Colon (tissue), 2 donors: ENCODE measurements around the gene ARIH1.

Experiments used
- FAIRE-seq: peaks from 2 replicates; lab custom pipeline; 2012; peaks lifted over from hg19 to GRCh38; lab: Jason Lieb, UNC
- donor health status: control.
- donor health status: control.

ARIH1 gene

DNA sequence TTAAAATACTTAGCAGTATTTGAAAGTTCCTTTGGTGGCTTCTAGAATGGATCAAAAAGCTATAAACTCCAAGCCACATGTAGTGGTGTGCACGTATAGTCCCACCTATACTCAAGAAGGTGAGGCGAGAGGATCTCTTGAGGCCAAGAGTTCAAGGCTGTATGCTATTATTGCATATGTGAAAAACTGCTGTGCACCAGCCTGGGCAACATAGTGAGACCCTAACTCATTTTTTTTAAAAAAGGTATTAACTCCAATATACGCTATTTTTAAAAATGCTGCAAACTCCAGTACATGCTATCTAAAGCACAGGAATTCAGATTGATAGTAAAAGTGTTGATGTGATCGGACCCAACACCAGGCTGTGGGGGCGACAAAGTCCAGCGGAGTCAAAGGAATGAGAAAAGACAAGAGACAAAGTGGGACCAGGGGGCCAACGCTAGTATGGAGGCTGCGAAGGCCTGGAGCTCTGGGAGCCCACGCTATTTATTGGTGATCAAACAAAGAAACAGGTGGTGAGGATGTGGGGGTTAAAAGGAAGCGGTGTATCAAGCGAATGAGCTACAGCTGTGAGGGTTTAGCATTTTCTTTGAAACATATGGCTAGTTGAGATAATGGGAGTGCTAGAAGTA, 66.6 kb downstream of the ARIH1 start:
- FAIRE-seq, result no peak

DNA sequence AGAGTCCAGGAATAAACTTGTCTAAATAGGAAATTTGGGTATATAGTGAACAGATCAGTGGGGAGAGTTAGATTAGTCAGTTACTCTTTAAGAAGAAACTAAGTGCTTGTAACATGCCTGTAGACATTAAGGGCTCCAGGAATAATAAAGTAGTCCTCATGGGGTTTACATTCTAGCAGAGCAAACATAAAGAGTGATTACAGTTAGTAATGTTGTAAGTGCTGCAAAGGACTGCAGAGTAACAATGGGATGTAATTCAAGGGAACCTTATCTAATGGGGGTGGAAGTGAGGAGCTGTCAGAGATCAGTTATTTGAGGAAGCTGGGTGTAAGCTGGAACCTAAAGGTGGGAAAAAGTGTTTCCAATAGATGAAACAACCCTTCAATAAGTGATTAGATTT, 67.5 kb downstream of the ARIH1 start:
- FAIRE-seq, result no peak

DNA sequence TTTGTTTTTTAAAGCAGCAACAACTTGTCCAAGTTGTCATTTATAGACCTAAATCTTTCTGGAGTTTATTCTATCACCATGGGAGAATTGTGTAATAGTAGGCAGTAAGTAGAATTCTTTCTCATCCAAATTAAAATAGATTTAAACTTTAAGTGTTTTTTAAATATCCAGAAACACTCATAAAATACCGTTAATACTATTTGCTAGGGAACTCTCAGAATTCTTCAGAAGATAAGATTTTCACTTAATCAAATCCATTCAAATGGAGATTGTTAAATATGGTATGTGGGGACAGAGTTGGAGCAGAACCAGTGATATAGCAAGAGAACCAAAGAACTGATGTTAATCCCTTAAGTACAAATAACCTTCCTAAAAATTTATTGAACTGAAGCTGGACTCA, 71.0 kb downstream of the ARIH1 start:
- FAIRE-seq, result no peak

DNA sequence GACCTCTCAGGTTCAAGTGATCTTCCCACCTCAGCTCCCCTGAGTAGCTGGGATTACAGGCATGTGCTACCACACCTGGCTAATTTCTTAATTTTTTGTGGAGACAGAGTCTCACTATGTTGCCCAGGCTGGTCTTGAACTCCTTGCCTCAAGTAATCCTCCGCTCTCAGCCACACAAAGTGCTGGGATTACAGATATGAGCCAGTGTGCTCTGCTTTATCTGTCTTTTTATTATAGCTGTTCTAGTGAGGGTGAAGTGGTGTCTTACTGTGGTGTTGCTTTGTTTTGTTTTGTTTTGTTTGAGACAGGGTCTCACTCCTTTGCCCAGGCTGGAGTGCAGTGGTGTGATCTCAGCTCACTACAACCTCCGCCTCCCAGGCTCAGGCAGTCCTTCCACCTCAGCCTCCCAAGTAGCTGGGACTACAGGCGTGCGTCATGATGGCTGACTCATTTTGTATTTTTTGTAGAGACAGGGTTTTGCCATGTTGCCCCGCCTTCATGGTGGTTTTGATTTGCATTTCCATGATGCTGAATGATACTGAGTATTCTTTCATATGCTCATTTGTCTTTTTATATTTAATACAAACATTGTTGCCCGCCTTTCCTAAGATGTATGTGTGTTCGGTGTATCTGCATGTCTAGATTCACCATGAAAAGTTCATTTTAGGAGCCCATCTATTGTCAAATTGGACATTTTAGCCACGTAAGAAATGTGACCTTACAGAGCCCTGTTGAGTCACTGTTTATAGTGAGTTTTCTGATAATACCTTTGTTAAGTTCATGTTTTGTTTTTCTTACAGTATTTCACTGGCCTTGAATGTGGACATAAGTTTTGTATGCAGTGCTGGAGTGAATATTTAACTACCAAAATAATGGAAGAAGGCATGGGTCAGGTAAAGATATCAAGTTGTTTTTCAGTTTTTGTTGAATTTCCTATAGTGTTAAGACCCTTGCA, 80.6 kb downstream of the ARIH1 start:
- no peak for FAIRE-seq

DNA sequence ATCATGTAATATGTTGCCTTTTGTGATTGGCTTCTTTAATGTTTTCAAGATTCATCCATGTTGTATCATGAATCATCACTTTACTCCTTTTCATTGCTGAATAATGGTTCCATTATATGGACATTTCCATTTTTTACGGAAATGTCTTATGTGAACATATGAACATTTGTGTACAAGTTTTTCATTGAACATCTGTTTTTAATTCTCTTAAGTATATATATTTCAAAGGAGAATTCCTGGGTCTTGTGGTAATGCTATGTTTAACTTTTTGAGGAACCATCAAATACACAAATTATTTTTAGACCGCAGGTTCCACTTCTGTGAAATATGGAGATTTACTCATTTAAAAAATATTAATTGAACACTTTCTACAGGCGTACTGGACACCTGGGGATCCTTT, 85.7 kb downstream of the ARIH1 start:
- no peak for FAIRE-seq

DNA sequence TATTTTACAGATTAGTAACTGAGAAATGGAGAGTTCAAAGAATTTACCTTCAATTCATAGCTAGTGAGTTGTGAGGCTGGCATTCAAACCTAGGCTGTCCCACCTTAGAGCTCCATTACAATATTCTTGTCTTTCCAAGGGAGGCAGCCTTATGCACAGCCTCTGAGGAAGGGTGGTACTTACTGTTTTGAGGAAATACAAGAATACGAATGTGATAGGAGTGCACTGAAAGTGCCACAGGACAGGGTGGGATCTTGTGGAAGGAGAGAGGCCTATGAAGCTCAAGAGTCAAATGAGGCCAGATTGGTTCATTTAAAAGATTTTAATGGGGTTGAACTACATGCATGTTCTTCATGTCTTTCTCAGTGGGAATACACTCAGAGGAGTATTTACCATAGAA, 86.3 kb downstream of the ARIH1 start:
- FAIRE-seq, result no peak

DNA sequence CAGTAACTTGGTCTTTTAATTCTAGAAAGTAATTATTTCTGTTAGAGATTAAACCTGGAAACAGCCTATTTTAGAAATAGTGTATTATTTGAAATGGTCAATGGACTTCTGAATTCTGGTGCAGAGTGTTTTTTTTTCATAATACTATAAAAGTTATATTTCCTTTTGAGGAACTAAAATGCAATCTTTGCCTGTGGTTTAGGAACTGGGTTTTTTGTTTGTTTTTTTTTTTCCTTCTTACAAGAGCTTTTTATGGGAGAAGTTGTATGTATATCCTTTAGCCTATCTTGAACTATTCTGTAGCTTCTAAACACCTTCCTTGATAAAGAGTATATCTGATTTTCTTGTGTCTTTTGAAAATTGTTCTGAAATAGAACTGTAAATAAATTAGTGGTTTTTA, 88.3 kb downstream of the ARIH1 start:
- no peak for FAIRE-seq

DNA sequence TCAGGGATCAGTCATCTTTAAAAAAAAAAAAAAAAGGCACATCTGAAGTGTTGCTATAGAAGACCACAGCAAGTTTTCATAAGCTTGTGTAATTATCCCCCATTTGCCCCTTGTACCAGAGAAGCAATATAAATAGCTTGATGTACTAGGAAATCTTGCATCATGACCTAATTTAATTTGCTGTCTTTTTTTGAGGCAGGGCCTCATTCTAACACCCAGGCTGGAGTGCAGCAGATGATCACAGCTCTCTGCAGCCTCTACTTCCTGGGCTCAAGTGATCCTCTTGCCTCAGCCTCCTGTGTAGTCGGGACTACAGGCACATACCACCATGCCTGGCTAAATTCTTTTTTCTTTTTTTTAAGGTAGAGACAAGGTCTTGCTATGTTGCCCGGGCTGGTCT, 88.7 kb downstream of the ARIH1 start:
- no peak for FAIRE-seq

DNA sequence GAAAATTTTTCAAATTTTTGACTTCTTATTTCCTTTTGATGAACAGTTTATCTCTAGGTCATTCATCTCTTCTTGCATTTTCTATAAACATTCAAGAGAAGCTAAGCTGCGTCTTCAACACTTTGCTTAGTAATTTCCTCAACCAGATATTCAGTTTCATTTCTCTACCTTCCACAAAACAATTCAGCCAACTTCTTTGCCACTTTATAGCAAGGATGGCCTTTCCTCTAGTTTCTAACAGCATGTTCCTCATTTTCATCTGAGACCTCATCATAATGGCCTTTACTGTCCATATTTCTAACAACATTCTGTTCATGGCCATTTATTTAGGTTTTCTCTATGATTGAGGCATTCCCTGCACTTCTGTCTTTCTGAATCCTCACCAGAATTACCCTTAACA, 90.0 kb downstream of the ARIH1 start:
- FAIRE-seq, result no peak

DNA sequence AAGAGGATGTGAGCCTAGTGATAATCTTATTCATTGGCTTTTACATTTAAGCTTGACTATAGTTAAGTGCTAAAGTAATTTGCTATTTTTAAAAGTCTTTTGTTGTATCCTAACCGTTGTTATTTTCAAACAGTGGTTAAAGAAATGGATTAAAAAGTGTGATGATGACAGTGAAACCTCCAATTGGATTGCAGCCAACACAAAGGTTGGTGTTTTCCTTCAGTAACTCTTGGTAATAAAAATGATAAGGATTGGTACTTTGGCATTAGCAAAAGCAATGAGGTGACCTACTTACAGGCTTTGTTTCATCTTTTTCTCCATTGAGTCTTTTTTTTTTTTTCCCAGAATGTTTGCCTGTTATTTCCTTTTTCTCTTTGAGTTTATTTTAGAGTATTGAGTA, 92.8 kb downstream of the ARIH1 start:
- peak; percentile 24 for FAIRE-seq

DNA sequence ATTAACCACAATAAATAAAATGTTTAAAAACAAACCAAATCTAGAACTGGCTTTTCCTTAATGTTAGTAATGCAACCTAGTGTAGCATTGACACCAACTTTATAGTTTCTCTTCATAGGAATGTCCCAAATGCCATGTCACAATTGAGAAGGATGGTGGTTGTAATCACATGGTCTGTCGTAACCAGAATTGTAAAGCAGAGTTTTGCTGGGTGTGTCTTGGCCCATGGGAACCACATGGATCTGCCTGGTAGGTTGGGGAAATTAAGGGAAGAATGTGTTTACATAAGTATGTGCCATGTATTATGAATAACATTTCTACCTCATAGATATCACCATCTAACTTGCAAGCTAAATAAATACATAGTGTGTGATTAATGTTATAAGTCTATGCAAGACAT, 95.9 kb downstream of the ARIH1 start:
- no peak for FAIRE-seq

DNA sequence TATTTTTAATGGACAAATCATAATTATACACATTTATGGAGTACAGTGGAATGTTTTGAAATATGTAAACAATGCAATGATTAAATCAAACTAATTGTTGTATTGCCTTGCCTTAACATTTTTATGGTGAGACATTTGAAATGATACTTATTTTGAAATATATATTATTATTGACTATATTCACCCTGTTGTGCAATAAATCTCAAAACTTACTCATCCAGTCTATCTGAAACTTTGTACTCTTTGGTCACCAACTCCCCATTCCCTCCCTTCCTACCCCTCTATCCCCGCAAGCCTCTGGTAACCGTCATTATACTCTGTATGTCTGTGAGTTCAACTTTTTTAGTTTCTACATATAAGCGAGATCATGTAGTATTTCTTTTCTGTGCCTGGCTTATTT, 105.7 kb downstream of the ARIH1 start:
- no peak for FAIRE-seq

DNA sequence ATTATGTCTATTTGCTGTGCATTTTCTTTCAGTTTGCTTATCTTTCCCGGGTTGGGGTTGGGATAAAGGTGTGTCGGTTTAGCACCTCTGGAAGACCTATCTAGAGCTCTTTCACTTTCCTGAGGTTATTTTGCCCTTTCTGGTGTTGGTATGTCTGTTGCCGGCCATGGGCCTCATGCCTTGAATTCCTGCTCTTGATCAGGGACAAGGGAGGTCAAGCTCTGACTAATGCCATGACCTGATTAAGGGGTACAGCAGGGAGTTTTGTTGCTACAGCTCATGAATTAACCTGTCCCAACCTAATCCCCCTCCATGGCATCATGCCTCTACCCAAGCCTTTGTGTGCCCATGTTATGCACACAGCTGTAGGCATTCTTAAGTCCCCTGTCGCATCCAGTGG, 109.9 kb downstream of the ARIH1 start:
- no peak for FAIRE-seq

DNA sequence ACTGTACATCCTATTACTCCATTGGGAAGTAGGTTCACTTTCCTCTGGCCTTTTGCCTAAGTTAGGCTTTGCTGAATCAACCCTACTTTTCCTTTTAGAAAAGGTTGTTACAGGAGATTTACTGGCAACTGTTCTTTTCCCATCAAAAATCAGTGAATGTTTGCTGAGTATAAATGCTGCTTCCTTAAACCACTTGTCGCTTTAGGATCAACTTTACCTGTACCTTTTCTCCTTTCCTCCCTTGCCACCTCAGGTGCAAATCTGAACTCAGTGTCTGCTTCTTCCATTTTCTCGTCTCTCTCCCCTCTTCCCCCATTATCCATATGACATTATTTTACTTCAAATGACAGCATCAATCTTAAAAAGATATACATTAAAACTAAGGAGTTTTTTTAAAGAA, 110.9 kb downstream of the ARIH1 start:
- FAIRE-seq, result no peak

DNA sequence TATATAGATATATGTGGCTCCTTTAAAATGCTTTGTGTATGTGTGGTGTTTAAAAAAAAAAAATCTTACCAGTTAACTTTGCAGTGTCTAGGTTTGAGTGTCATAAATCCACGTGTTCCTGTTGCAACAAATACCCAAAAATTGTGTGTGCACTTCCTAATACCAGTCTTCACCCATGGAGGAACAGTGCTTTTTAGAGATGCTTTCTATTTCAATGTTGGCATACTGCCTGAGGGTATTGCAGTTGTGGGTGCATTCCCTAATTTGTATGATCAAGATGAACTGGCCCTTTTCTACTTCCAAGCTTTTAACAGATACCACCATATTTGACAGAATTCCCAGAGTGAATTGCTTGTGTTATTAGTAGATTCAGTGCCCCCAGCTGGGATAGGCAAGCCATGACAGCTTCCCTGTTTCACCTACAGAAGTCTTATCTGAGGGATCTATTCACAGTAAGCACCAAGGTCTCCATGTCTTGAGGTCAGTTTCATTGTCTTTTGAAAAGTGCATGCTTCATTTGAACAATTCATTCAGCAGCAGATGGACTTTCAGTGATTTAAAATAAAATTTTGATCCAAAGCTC, 111.4 kb downstream of the ARIH1 start:
- FAIRE-seq, result no peak

DNA sequence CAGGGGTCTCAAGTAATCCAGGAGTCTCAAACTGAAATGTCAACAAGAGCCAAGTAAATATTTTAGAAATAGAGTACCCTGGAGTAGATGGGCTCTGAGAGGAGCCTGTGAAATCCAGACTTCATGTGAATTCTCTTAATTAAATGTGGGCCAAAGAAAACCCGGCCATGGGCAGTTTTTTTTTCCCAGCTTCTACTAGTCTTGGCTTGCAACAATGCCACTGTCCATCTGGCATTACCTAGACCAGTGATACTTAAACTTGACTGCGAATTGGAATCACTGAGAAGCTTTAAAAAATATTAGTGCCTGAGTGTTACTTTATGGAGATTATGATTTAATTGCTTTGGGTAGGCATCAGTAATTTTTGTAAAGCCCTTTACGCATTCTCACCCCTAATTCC, 114.0 kb downstream of the ARIH1 start:
- no peak for FAIRE-seq

DNA sequence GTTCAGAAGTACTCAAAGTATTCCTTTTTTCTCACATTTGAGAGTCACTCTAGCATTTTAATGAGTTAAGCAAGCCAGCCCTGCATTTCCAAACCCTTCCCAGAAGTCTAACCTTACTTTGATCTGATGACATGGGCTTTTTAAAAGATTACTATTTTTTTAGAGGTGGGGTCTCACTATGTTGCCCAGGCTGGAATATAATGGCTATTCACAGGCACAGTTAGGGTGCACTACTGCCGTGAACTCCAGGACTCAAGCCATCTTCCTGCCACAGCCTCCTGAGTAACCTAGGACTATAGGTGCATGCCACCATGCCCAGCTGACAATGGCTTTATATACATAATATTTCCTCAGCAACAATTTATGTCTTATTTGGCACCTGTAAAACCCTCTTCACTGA, 116.3 kb downstream of the ARIH1 start:
- no peak for FAIRE-seq

DNA sequence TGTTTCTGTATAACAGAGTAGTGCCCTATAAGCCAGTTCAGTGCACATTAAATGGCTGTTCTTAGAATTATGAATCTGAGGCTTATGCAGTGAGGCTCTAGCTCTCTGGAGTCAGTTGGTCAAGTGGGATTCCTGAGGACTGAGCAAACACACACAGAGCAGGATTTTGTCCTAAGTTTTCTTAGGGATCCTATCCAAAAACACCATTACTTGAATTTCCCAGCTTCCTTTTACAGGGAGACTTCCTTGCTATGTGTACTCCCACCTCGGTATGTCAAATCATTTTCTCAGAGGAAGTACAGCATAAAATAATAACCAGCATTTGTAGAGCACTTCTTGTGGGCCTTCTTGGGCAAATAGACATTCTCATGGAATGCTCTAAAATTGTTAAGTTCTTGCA, 117.2 kb downstream of the ARIH1 start:
- FAIRE-seq, result no peak

DNA sequence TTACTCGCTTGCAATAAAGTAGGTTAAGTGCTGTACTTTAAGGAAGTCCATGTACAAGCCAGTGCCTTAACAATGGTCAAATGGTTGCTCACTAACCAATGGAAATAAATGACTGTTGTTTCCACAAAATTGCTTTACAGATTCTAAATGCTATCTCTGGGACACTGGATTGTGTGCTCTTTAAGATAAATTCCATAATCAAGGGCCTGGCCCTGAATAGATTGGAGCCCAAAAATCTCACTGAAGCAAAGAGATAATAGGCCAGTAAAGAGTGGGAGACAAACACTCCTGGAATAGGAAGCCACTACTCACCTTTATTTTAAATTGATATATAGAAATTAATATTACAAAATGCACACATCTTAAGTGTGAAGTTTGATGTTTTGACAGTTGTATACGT, 118.0 kb downstream of the ARIH1 start:
- FAIRE-seq, result no peak

DNA sequence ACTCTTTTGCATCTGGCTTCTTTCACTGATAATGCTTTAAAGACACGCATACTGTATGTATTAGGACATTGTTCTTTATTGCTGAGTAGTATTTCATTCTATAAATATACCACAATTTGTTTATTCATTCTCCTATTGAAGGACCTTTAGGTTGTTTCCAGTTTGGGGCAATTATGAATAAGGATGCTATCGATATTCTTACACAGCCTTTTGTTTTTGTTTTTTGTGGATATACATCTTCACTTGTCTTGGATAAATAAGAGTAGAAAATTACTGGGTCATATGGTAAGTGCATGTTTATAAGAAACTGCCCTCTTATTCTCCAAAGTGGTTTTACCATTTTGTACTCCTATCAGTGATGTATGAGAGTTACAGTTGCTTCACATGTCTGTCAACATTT, 118.5 kb downstream of the ARIH1 start:
- no peak for FAIRE-seq

DNA sequence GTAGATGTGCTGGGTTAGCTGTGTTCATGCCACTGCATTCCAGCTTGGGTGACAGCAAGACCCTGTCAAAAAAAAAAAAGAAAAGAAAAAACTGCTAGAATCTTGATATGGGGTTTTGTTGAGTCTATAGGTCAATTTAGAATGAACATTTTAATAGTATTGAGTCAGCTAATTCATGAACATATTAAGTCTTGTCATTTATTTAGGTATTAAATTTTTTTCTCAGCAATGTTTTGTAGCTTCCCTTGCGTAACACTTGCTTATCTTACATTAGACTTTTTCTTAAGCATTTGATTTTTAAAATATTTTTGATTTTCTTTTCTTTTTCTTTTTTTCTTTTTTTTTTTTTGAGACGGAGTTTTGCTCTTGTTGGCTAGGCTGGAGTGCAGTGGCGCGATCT, 119.7 kb downstream of the ARIH1 start:
- no peak for FAIRE-seq

DNA sequence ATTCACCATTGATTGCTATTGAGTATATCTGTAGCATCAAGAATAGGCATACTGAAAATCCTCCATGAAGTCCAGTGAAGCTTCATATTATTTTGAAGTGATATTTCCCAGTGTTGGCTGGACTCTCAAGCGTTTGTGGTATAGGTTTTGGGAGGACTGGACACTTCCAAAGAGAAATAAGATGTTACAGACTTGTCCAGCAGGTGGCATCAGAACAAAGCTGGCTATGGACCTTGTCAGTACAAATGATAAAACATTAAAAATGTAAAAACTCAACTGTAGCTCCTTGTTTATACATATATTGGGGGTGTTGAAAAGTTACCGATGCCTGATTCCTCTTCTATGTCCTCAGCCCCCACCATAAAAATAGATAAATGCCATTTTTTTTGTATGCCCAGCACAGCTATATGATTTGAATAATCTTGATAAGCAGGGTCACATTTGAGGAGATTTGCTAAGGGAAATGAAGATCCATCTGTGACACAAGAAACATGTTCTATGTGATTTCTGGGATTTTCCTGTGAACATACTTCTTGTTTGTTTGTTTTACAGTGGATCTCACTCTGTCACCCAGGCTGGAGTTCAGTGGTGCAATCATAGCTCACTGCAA, 125.8 kb downstream of the ARIH1 start:
- FAIRE-seq, result no peak

DNA sequence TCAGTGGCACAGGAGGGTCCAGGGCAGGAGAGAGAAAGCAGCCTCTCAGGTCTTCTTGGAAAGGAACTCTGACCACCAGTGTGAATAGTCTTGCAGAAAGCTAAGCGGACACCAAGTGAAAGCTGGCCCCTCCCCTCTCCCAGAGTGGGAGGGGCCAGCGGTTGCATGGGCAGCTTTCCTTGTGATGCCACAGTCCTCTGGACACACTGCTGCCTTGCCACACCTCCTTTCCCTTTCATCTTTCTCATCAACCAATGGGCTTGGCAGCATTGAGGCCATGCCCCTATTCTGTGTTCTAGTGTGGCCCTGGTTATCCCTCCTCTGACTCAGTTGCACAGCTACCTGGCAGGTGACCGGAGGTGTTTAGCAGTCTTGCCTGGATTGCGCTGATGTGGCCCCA, 130.7 kb downstream of the ARIH1 start:
- no peak for FAIRE-seq
